Astrocyte of the spinal cord (primary cell): ENCODE measurements around the gene SOX18.

Source experiments
- DNase-seq: peaks from one replicate; pipeline ENCODE4 v3.0.0; 2011; ENCODE audit warnings: low read depth, low spot score
- H3K4me3 ChIP-seq: 2 replicates; pipeline ENCODE4 v1.5.1; 2011; ENCODE audit warnings: low read depth, mild to moderate bottlenecking, low read length, moderate library complexity
- CTCF ChIP-seq: IDR thresholded peaks from 2 replicates; pipeline ENCODE4 v1.5.1; 2012; ENCODE audit warnings: low read depth, mild to moderate bottlenecking, low read length, inconsistent platforms
- in situ Hi-C: cut with HindIII; loops from 2 replicates; pipeline ENCODE4 v1.10.0; 2017; ENCODE audit warnings: low sequenced_read_pairs

Gene SOX18

GRCh38 chr20:64052326-64052722 lies 2.9 kb upstream of the SOX18 start:
- in situ Hi-C loops, result no loop called here
- no peak for TF ChIP-seq CTCF
- no peak overlapping the region for H3K4me3 ChIP-seq
- no peak for DNase-seq

GRCh38 chr20:64051561-64052325 lies 2.3 kb upstream of the SOX18 start:
- no peak overlapping the region for H3K4me3 ChIP-seq
- no peak for TF ChIP-seq CTCF
- in situ Hi-C loops, result no loop called here
- DNase-seq, result no peak

- in situ Hi-C loops, result no loop called here
- no peak overlapping the region for H3K4me3 ChIP-seq
- DNase-seq, result no peak
- no peak for TF ChIP-seq CTCF
Measured at GRCh38 chr20:64051033-64051452, 1.6 kb upstream of the SOX18 start.

- in situ Hi-C loops, result no loop called here
- no peak for TF ChIP-seq CTCF
- no peak overlapping the region for H3K4me3 ChIP-seq
- no peak for DNase-seq
Measured at GRCh38 chr20:64050261-64051032, 1.0 kb upstream of the SOX18 start.

GRCh38 chr20:64049878-64050260 lies 430 bp upstream of the SOX18 start:
- in situ Hi-C loops, result no loop called here
- no peak overlapping the region for H3K4me3 ChIP-seq
- DNase-seq, result no peak
- TF ChIP-seq CTCF, result no peak

GRCh38 chr20:64048402-64049044 lies 916 bp downstream of the SOX18 start:
- H3K4me3 ChIP-seq, result no peak overlapping the region
- DNase-seq, result no peak
- in situ Hi-C loops, result no loop called here
- no peak for TF ChIP-seq CTCF
